ENCODE measurements around the gene SCN7A.
A peak's percentile ranks its signal among the peaks of the same experiment; 100 is the strongest.
"Not testable (repeated sequence)": the region's sequence is repeated elsewhere in the genome, so short reads cannot be mapped to it uniquely, and the experiment has no call there.

Gene SCN7A

DNA sequence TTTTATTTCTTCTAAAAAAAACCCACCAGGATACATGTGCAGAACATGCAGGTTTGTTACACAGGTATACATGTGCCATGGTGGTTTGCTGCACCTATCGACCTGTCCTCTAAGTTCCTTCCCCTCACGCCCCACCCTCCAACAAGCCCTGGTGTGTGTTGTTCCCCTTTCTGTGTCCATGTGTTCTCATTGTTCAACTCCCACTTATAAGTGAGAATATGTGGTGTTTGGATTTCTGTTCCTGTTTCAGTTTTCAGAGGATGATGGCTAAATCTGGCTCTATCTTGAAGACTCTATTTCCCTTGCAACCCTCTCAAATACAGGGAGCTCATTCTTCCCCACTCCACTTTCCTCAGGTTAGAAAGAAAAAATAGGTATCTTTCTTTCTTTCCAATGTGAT is 86.3 kb downstream of the SCN7A start:
- H3K4me1 ChIP-seq (ENCODE audit: insufficient read depth, low read length); H3K36me3 ChIP-seq (ENCODE audit: insufficient read depth, low read length); H3K27me3 ChIP-seq (ENCODE audit: insufficient read depth, low read length); H3K4me3 ChIP-seq (ENCODE audit: low read length); H3K9me3 ChIP-seq (ENCODE audit: low read length); H2AFZ ChIP-seq (ENCODE audit: low read depth, low read length): not testable (repeated sequence)

GRCh38 chr2:166406374-166406773 is 87.7 kb downstream of the SCN7A start:
- Histone ChIP-seq H3K4me3 (ENCODE audit: low read length) (no peak overlapping the region), H2AFZ (ENCODE audit: low read depth, low read length) (no peak overlapping the region), H3K9me3 (ENCODE audit: low read length) (no peaks in the 10 kb centered on the region), H3K27me3 (ENCODE audit: insufficient read depth, low read length) (no peaks in the 10 kb centered on the region), H3K36me3 (ENCODE audit: insufficient read depth, low read length) (no peaks in the 10 kb centered on the region), H3K4me1 (ENCODE audit: insufficient read depth, low read length) (no peaks in the 10 kb centered on the region)

GRCh38 chr2:166405569-166405926 is 88.5 kb downstream of the SCN7A start:
- Histone ChIP-seq H3K36me3 (ENCODE audit: insufficient read depth, low read length) (no peaks in the 10 kb centered on the region), H2AFZ (ENCODE audit: low read depth, low read length) (no peak overlapping the region), H3K4me1 (ENCODE audit: insufficient read depth, low read length) (no peaks in the 10 kb centered on the region), H3K9me3 (ENCODE audit: low read length) (no peaks in the 10 kb centered on the region), H3K4me3 (ENCODE audit: low read length) (no peak overlapping the region), H3K27me3 (ENCODE audit: insufficient read depth, low read length) (no peaks in the 10 kb centered on the region)

GRCh38 chr2:166404831-166405568 is 89.0 kb downstream of the SCN7A start:
- H2AFZ ChIP-seq (ENCODE audit: low read depth, low read length): peak overlapping the region; percentile 43
- no peak overlapping the region for H3K4me3 ChIP-seq (ENCODE audit: low read length)
- no peaks in the 10 kb centered on the region for H3K4me1 ChIP-seq (ENCODE audit: insufficient read depth, low read length)
- no peaks in the 10 kb centered on the region for H3K9me3 ChIP-seq (ENCODE audit: low read length)
- H3K27me3 ChIP-seq (ENCODE audit: insufficient read depth, low read length): no peaks in the 10 kb centered on the region
- H3K36me3 ChIP-seq (ENCODE audit: insufficient read depth, low read length): no peaks in the 10 kb centered on the region

- Histone ChIP-seq H3K36me3 (ENCODE audit: insufficient read depth, low read length) (no peaks in the 10 kb centered on the region), H3K27me3 (ENCODE audit: insufficient read depth, low read length) (no peaks in the 10 kb centered on the region), H2AFZ (ENCODE audit: low read depth, low read length) (no peak overlapping the region), H3K4me1 (ENCODE audit: insufficient read depth, low read length) (no peaks in the 10 kb centered on the region), H3K4me3 (ENCODE audit: low read length) (no peak overlapping the region), H3K9me3 (ENCODE audit: low read length) (no peaks in the 10 kb centered on the region)
Measured at GRCh38 chr2:166394245-166394644, 99.8 kb downstream of the SCN7A start.

DNA sequence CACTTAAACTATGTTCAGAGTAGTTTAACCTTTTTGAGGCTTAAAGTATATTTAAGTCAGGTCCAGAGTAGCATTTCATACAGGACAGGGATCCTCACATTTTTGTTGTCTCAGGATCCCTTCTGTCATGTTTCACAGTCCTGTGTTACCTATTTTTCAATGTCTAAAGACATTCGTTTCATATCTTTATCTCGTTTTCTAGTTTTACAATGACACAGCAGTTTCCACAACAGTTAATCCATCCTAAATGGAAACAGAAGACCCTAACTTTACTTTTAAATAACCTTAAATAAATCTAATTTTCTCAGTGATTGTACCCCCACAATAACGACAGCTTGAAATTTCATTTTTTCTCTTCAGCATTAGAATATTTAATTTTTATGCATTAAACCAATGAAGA is 101.0 kb downstream of the SCN7A start:
- Histone ChIP-seq H3K4me1 (ENCODE audit: insufficient read depth, low read length) (no peaks in the 10 kb centered on the region), H3K36me3 (ENCODE audit: insufficient read depth, low read length) (no peaks in the 10 kb centered on the region), H3K4me3 (ENCODE audit: low read length) (no peak overlapping the region), H3K9me3 (ENCODE audit: low read length) (no peaks in the 10 kb centered on the region), H2AFZ (ENCODE audit: low read depth, low read length) (no peak overlapping the region), H3K27me3 (ENCODE audit: insufficient read depth, low read length) (no peaks in the 10 kb centered on the region)

DNA sequence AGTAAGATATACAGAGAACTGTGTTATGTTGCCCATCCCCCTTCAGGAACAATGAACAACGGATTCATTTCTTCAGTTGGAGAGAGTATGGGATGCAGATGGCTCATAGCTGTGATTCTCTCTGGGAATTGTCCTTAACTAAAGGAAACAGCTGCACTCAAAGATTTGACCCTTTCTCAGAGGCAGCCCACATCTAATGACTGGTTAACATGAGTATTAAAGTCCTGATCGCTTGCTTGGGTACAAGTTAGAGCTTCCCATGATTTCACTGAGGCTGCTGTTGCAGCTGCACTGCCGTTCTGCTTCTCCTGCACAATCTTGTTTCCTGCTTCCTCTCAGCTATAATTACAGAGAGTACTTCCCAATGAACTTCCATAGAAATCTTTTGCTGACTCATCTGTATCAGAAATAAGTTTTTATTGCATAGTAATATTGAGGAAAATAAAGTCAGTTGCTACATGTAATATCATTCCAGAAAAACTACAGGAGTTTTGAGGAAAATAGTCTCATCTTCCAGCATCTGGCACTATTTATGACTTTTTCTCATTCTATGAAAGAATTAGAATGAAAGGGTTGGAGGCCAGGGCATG is 105.5 kb downstream of the SCN7A start:
- H3K4me3 ChIP-seq (ENCODE audit: low read length): no peak overlapping the region
- no peak overlapping the region for H2AFZ ChIP-seq (ENCODE audit: low read depth, low read length)
- no peaks in the 10 kb centered on the region for H3K27me3 ChIP-seq (ENCODE audit: insufficient read depth, low read length)
- H3K36me3 ChIP-seq (ENCODE audit: insufficient read depth, low read length): no peaks in the 10 kb centered on the region
- no peaks in the 10 kb centered on the region for H3K9me3 ChIP-seq (ENCODE audit: low read length)
- H3K4me1 ChIP-seq (ENCODE audit: insufficient read depth, low read length): no peaks in the 10 kb centered on the region

GRCh38 chr2:166385313-166385712 is 108.7 kb downstream of the SCN7A start:
- no peaks in the 10 kb centered on the region for H3K27me3 ChIP-seq (ENCODE audit: insufficient read depth, low read length)
- H3K9me3 ChIP-seq (ENCODE audit: low read length): no peaks in the 10 kb centered on the region
- no peaks in the 10 kb centered on the region for H3K36me3 ChIP-seq (ENCODE audit: insufficient read depth, low read length)
- no peak overlapping the region for H2AFZ ChIP-seq (ENCODE audit: low read depth, low read length)
- H3K4me1 ChIP-seq (ENCODE audit: insufficient read depth, low read length): no peaks in the 10 kb centered on the region
- no peak overlapping the region for H3K4me3 ChIP-seq (ENCODE audit: low read length)

DNA sequence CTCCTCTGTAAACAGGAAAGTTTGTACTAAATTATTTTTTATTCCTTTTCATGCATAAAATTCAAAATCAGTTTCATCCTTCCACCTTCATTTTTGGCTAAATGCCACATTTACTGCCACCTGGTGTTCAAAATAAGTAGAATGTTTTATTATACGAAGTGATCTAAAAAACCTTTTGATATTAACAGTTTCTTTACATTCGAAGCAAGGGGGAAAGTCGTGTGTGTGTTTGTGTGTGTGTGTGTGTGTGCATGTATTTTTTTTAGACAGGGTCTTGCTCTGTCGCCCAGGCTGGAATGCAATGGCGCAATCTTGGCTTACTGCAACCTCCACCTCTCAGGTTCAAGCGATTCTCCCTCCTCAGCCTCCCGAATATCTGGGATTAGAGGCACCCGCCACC is 109.3 kb downstream of the SCN7A start:
- Histone ChIP-seq H3K36me3 (ENCODE audit: insufficient read depth, low read length) (no peaks in the 10 kb centered on the region), H3K4me3 (ENCODE audit: low read length) (no peak overlapping the region), H2AFZ (ENCODE audit: low read depth, low read length) (no peak overlapping the region), H3K9me3 (ENCODE audit: low read length) (no peaks in the 10 kb centered on the region), H3K27me3 (ENCODE audit: insufficient read depth, low read length) (no peaks in the 10 kb centered on the region), H3K4me1 (ENCODE audit: insufficient read depth, low read length) (no peaks in the 10 kb centered on the region)

DNA sequence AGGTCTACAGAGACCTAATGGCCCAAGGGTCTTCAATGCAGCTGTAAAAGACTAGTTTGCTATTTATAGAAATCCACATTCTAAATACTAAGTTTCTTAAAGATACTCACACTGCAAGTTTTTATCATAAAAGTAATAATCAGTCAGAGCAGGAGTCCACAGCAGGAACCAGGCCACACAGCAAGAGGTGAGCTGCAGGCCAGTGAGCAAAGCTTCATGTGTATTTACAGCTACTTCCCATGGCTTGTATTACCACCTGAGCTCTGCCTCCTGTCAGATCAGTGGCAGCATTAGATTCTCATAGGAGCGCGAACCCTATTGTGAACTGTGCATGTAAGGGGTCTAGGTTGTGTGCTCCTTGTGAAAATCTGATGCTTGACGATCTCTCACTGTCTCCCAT is 111.6 kb downstream of the SCN7A start:
- no peaks in the 10 kb centered on the region for H3K36me3 ChIP-seq (ENCODE audit: insufficient read depth, low read length)
- no peak overlapping the region for H3K4me3 ChIP-seq (ENCODE audit: low read length)
- no peaks in the 10 kb centered on the region for H3K27me3 ChIP-seq (ENCODE audit: insufficient read depth, low read length)
- no peaks in the 10 kb centered on the region for H3K4me1 ChIP-seq (ENCODE audit: insufficient read depth, low read length)
- no peak overlapping the region for H2AFZ ChIP-seq (ENCODE audit: low read depth, low read length)
- H3K9me3 ChIP-seq (ENCODE audit: low read length): no peaks in the 10 kb centered on the region

GRCh38 chr2:166380615-166381014 is 113.4 kb downstream of the SCN7A start:
- Histone ChIP-seq H3K9me3 (ENCODE audit: low read length) (no peaks in the 10 kb centered on the region), H3K36me3 (ENCODE audit: insufficient read depth, low read length) (no peaks in the 10 kb centered on the region), H3K27me3 (ENCODE audit: insufficient read depth, low read length) (no peaks in the 10 kb centered on the region), H3K4me3 (ENCODE audit: low read length) (no peak overlapping the region), H3K4me1 (ENCODE audit: insufficient read depth, low read length) (peaks cover 8% of the 10 kb centered on the region), H2AFZ (ENCODE audit: low read depth, low read length) (no peak overlapping the region)

GRCh38 chr2:166376873-166377272 is 117.2 kb downstream of the SCN7A start:
- Histone ChIP-seq H3K27me3 (ENCODE audit: insufficient read depth, low read length) (no peaks in the 10 kb centered on the region), H3K9me3 (ENCODE audit: low read length) (no peaks in the 10 kb centered on the region), H2AFZ (ENCODE audit: low read depth, low read length) (peak overlapping the region; percentile 78), H3K36me3 (ENCODE audit: insufficient read depth, low read length) (no peaks in the 10 kb centered on the region), H3K4me1 (ENCODE audit: insufficient read depth, low read length) (peaks cover 18% of the 10 kb centered on the region), H3K4me3 (ENCODE audit: low read length) (peak overlapping the region; percentile 63)

DNA sequence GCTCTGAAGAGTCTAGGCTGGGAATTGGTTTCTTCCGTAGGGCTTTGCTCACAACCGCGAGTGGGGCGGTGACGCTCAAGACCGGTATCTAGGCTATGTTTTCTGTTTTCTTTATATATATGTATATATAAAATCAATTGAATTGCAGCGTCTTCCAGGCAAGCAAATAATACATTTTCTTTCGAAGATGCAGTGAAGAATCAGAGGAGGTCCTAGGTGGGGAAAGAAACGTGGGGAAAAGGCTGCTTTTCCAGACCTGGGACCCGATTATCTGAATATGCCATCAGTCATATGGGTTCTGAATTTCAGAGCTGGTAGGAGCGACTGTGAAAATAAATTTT is 117.6 kb downstream of the SCN7A start:
- H3K27me3 ChIP-seq (ENCODE audit: insufficient read depth, low read length): no peaks in the 10 kb centered on the region
- H3K4me1 ChIP-seq (ENCODE audit: insufficient read depth, low read length): peaks cover 18% of the 10 kb centered on the region

More for the DNA sequence above, 117.6 kb downstream of the SCN7A start:
- H3K36me3 ChIP-seq (ENCODE audit: insufficient read depth, low read length): no peaks in the 10 kb centered on the region
- H3K9me3 ChIP-seq (ENCODE audit: low read length): no peaks in the 10 kb centered on the region
- peak overlapping the region; percentile 78 for H2AFZ ChIP-seq (ENCODE audit: low read depth, low read length)
- peak overlapping the region; percentile 63 for H3K4me3 ChIP-seq (ENCODE audit: low read length)
